ENCODE results near the gene AGR2.

DNA sequence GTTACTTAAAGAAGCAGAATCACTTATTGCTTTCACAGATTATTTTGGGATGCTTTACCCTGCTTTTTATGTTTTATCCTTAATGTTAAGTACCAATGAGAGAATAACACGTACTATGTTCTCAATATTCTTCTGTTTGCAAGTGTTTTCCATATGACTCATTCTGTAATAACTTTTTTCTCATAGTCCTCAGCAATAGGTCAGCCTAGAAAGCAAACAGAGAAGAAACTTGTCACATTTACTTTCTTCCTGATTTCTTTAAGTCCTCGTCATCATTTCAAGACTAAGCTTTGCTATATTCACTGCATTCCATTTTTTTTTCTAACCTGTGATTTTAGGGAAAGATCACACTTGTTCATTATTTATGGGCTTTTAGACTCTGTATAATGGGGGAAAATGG lies 6.8 kb upstream of the AGR2 start:
- no peak for TF ChIP-seq CTCF (IDR thresholded peaks at IDR 0.05 in 2 of 3, conservative IDR thresholded peaks at IDR 0.05 in 1 of 3; ENCODE audit: borderline replicate concordance in 1 of 3, insufficient read depth in 1 of 3, low read depth in 2 of 3, low read length in 2 of 3)
- no peak for TF ChIP-seq CEBPB (IDR thresholded peaks at IDR 0.05; ENCODE audit: low read depth)
- no peak for TF ChIP-seq POLR2A (IDR thresholded peaks at IDR 0.05; ENCODE audit: borderline replicate concordance, extremely low read depth, insufficient read depth, insufficient read length)
- TF ChIP-seq ZNF274 (IDR thresholded peaks at IDR 0.05; ENCODE audit: low read depth, low read length): no peak
- no peak for TF ChIP-seq REST (IDR thresholded peaks at IDR 0.05; ENCODE audit: low read depth)
- no peak for TF ChIP-seq RAD21 (IDR thresholded peaks at IDR 0.05; ENCODE audit: low read depth)
- TF ChIP-seq, protein P1, sequence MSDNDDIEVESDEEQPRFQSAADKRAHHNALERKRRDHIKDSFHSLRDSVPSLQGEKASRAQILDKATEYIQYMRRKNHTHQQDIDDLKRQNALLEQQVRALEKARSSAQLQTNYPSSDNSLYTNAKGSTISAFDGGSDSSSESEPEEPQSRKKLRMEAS (IDR thresholded peaks at IDR 0.05): no peak
- TF ChIP-seq EZH2 (IDR thresholded peaks at IDR 0.05): no peak
- no peak for TF ChIP-seq YY1 (IDR thresholded peaks at IDR 0.05; ENCODE audit: extremely low read depth, insufficient replicate concordance, low read depth, low read length)
- no peak for TF ChIP-seq ZFX (IDR thresholded peaks at IDR 0.05)
